PC-3 (cell line): ENCODE measurements around the gene PPP2R5D. TPM values are rescaled to one million over a fixed set of nuclear protein-coding genes. Genes with fewer than 3 reads are reported as not detected.

ENCODE experiments used
- ATAC-seq: fragments of 200-7000 bp; cut with Tn5 transposase; 2 replicates; pipeline ENCODE4 v1.9.1; 2020; ENCODE audit warnings: mild to moderate bottlenecking, moderate library complexity
- BruUV-seq: library from RNA; stranded (reverse); fragments of 400-500 nt; replicated peaks from 2 replicates; lab custom pipeline; 2021; lab: Mats Ljungman, UMichigan
- CTCF ChIA-PET: fragments of 300-600 bp; sonication (Branson Sonifier 250); formaldehyde crosslinking; loops from one replicate; lab custom pipeline; 2022; ENCODE audit warnings: antibody characterized with exemption; lab: Charles Lee
- POLR2A ChIA-PET: fragments of 300-600 bp; sonication (Branson Sonifier 250); formaldehyde crosslinking; loops from one replicate; lab custom pipeline; 2022; ENCODE audit warnings: antibody characterized with exemption; ENCODE audit not compliant: unreplicated experiment; lab: Charles Lee
- DNase-seq: peaks from one replicate; pipeline ENCODE4 v3.0.0-alpha.2; 2015
- H2AFZ ChIP-seq: fragments of 300-600 bp; sonication (generic); 2 replicates; pipeline ENCODE4 v1.6.0; 2016; ENCODE audit warnings: antibody characterized with exemption, low read length
- H3F3A ChIP-seq: fragments of 300-600 bp; sonication (generic); one replicate; pipeline ENCODE4 v1.6.0; 2017; ENCODE audit warnings: antibody characterized with exemption, low read length, control low read depth, mild to moderate bottlenecking; ENCODE audit not compliant: unreplicated experiment
- H3K27ac ChIP-seq: fragments of 300-600 bp; sonication (generic); 2 replicates; pipeline ENCODE4 v1.5.1; 2016; ENCODE audit warnings: mild to moderate bottlenecking, low read length
- H3K27me3 ChIP-seq: fragments of 300-600 bp; sonication (generic); 2 replicates; pipeline ENCODE4 v1.6.1; 2016; ENCODE audit warnings: low read length, mixed read lengths
- H3K36me3 ChIP-seq: fragments of 300-600 bp; sonication (generic); 2 replicates; pipeline ENCODE4 v1.6.1; 2016; ENCODE audit warnings: low read depth, mixed run types, low read length, mixed read lengths
- H3K4me1 ChIP-seq: fragments of 300-600 bp; sonication (generic); 2 replicates; pipeline ENCODE4 v1.5.1; 2016; ENCODE audit warnings: low read length; ENCODE audit not compliant: insufficient read depth
- H3K4me2 ChIP-seq: fragments of 300-600 bp; sonication (generic); 2 replicates; pipeline ENCODE4 v1.6.0; 2016; ENCODE audit warnings: low read length
- H3K4me3 ChIP-seq: fragments of 300-600 bp; sonication (generic); 2 replicates; pipeline ENCODE4 v1.5.1; 2016; ENCODE audit warnings: mild to moderate bottlenecking, low read length, mixed read lengths
- H3K79me2 ChIP-seq: fragments of 300-600 bp; sonication (generic); 2 replicates; pipeline ENCODE4 v1.6.1; 2017; ENCODE audit warnings: low read length, mixed read lengths
- H3K9ac ChIP-seq: fragments of 300-600 bp; sonication (generic); 2 replicates; pipeline ENCODE4 v1.6.0; 2016; ENCODE audit warnings: mild to moderate bottlenecking, low read length
- H3K9me2 ChIP-seq: fragments of 300-600 bp; sonication (generic); replicated peaks from 2 replicates; pipeline ENCODE4 v1.6.1; 2016; ENCODE audit warnings: mixed run types, low read length, mixed read lengths
- H3K9me3 ChIP-seq: fragments of 300-600 bp; sonication (generic); 2 replicates; pipeline ENCODE4 v1.6.1; 2016; ENCODE audit warnings: low read length, mixed read lengths
- H4K20me1 ChIP-seq: fragments of 300-600 bp; sonication (generic); 2 replicates; pipeline ENCODE4 v1.6.1; 2016; ENCODE audit warnings: low read length, mixed read lengths
- EZH2 ChIP-seq: fragments of 300-600 bp; sonication (generic); IDR thresholded peaks from one replicate; pipeline ENCODE4 v1.6.1; 2017; ENCODE audit warnings: antibody characterized with exemption, mild to moderate bottlenecking, low read length; ENCODE audit not compliant: unreplicated experiment
- EZH2phosphoT487 ChIP-seq: fragments of 300-600 bp; sonication (generic); IDR thresholded peaks from 2 replicates; pipeline ENCODE4 v1.6.1; 2018; ENCODE audit warnings: mild to moderate bottlenecking, antibody characterized with exemption, low read length, borderline replicate concordance
- intact Hi-C: fragments of 100-400 bp; cut with micrococcal nuclease; formaldehyde crosslinking; loops from 2 replicates; pipeline ENCODE4 v1.9.0; 2023
- total RNA-seq: library from RNA; depleted of rRNA; stranded (reverse); fragments of >200 nt; gene quantifications from 2 replicates; pipeline ENCODE4 v1.2.3, GENCODE V29; 2014
- TF ChIP-seq, protein P1 (sequence below): fragments of 300-600 bp; sonication (generic); conservative IDR thresholded peaks from 2 replicates; pipeline ENCODE4 v1.5.1; 2017; ENCODE audit warnings: antibody characterized with exemption, low read depth, mild to moderate bottlenecking, low read length

PPP2R5D gene
- total RNA-seq, 1 experiment from 2014 or later, result 54.1 TPM

DNA sequence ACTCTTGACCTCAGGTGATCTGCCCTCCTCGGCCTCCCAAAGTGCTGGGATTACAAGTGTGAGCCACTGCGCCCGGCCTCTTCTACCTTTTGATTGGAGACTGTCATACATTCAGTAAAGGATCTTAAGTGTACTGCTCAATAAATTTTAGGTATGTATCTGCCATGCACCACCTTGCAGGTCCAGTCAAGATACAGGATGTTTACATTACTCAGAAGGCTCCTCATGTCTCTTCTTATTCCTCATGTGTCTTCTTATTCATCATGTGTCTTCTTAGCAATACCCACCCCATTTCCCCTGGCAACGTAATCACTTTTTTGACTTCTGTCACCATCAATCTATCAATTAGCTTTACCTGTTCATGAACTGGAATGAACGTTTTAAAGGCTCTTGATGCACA, 21.5 kb downstream of the PPP2R5D start:
- no peak for ATAC-seq
- CTCF ChIA-PET, result no interaction called here
- no peak for DNase-seq

DNA sequence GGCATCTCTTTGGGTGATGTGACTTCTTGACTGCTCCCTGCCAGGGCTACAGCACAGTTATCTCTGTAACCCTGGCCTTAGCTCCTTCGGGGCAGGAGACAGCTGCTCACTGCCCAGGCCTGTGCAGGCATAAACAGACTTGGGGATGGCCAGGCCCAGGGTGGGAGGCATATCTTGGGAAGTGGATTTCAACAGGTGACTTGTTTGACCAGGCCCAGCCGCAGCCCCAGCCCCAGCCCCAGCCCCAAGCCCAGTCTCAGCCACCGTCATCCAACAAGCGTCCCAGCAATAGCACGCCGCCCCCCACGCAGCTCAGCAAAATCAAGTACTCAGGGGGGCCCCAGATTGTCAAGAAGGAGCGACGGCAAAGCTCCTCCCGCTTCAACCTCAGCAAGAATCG, 21.9 kb downstream of the PPP2R5D start:
- Histone ChIP-seq H3K9me3 (no peaks in the 10 kb centered on the region), H3K79me2 (no peaks in the 10 kb centered on the region), H3K36me3 (peaks cover 19% of the 10 kb centered on the region), H3K27ac (no peak overlapping the region), H3K9ac (no peak overlapping the region), H3K9me2 (no peaks in the 10 kb centered on the region), H3K27me3 (no peaks in the 10 kb centered on the region), H3K4me3 (no peak overlapping the region), H4K20me1 (no peaks in the 10 kb centered on the region), H2AFZ (no peak overlapping the region), H3K4me2 (no peak overlapping the region), H3F3A (no peaks in the 10 kb centered on the region), H3K4me1 (no peaks in the 10 kb centered on the region)
- TF ChIP-seq EZH2phosphoT487, result no peak
- no peak for TF ChIP-seq EZH2
- TF ChIP-seq, protein P1, sequence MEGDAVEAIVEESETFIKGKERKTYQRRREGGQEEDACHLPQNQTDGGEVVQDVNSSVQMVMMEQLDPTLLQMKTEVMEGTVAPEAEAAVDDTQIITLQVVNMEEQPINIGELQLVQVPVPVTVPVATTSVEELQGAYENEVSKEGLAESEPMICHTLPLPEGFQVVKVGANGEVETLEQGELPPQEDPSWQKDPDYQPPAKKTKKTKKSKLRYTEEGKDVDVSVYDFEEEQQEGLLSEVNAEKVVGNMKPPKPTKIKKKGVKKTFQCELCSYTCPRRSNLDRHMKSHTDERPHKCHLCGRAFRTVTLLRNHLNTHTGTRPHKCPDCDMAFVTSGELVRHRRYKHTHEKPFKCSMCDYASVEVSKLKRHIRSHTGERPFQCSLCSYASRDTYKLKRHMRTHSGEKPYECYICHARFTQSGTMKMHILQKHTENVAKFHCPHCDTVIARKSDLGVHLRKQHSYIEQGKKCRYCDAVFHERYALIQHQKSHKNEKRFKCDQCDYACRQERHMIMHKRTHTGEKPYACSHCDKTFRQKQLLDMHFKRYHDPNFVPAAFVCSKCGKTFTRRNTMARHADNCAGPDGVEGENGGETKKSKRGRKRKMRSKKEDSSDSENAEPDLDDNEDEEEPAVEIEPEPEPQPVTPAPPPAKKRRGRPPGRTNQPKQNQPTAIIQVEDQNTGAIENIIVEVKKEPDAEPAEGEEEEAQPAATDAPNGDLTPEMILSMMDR, result no peak
- DNase-seq (no peak), ATAC-seq (no peak)
- POLR2A ChIA-PET, result no interaction called here
- intact Hi-C loops, result loop anchor here (5.0 kb wide), 1 partner anchor 136 kb away; no protein-coding TSS in a partner anchor
- no TSS peak for BruUV-seq
- CTCF ChIA-PET, result no interaction called here

More for the DNA sequence above, 21.5 kb downstream of the PPP2R5D start:
- no peak overlapping the region for H3K27ac ChIP-seq
- intact Hi-C loops, result loop anchor here (5.0 kb wide), 1 partner anchor 136 kb away; no protein-coding TSS in a partner anchor
- no peaks in the 10 kb centered on the region for H3F3A ChIP-seq
- no peaks in the 10 kb centered on the region for H3K79me2 ChIP-seq
- no peaks in the 10 kb centered on the region for H3K9me3 ChIP-seq
- no peak overlapping the region for H3K4me2 ChIP-seq
- POLR2A ChIA-PET, result no interaction called here
- no peak overlapping the region for H2AFZ ChIP-seq
- H3K27me3 ChIP-seq, result no peaks in the 10 kb centered on the region
- peaks cover 15% of the 10 kb centered on the region for H3K36me3 ChIP-seq
- H3K4me3 ChIP-seq, result no peak overlapping the region
- no peaks in the 10 kb centered on the region for H3K9me2 ChIP-seq
- TF ChIP-seq EZH2phosphoT487, result no peak
- TF ChIP-seq EZH2, result no peak
- TF ChIP-seq, protein P1, result no peak
- no peaks in the 10 kb centered on the region for H4K20me1 ChIP-seq
- H3K4me1 ChIP-seq, result no peaks in the 10 kb centered on the region
- no TSS peak for BruUV-seq
- H3K9ac ChIP-seq, result no peak overlapping the region

DNA sequence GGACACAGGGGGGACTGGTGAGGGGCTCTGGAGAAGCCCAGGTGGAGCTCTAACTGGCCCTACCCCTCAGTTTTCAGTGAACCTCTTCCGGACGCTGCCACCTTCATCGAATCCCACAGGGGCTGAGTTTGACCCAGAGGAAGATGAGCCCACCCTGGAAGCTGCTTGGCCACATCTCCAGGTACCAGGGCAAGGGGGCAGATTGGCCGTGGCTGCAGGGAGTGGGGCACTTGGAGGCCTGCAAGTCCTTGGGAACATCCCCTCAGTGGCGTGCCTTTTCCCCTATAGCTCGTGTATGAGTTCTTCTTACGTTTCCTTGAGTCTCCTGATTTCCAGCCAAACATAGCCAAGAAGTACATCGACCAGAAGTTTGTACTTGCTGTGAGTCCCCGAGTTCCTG, 22.8 kb downstream of the PPP2R5D start:
- TF ChIP-seq EZH2phosphoT487, result no peak
- TF ChIP-seq, protein P1, result no peak
- no peak for TF ChIP-seq EZH2
- H3K4me2 ChIP-seq, result no peak overlapping the region
- peaks cover 27% of the 10 kb centered on the region for H3K36me3 ChIP-seq
- no peaks in the 10 kb centered on the region for H3F3A ChIP-seq
- intact Hi-C loops, result loop anchor here (5.0 kb wide), 1 partner anchor 135 kb away; no protein-coding TSS in a partner anchor
- no peak overlapping the region for H2AFZ ChIP-seq
- CTCF ChIA-PET, result no interaction called here
- POLR2A ChIA-PET, result no interaction called here
- BruUV-seq, result no TSS peak
- H4K20me1 ChIP-seq, result no peaks in the 10 kb centered on the region
- no peak overlapping the region for H3K4me3 ChIP-seq
- peaks cover 8% of the 10 kb centered on the region for H3K79me2 ChIP-seq
- no peaks in the 10 kb centered on the region for H3K9me3 ChIP-seq
- DNase-seq (no peak), ATAC-seq (no peak)
- no peaks in the 10 kb centered on the region for H3K9me2 ChIP-seq
- no peaks in the 10 kb centered on the region for H3K27me3 ChIP-seq
- H3K9ac ChIP-seq, result no peak overlapping the region
- no peak overlapping the region for H3K27ac ChIP-seq
- H3K4me1 ChIP-seq, result peaks cover 5% of the 10 kb centered on the region
